Natural killer cell (primary cell): ENCODE data around the gene GLIS1. TPM values are rescaled to one million over a fixed set of nuclear protein-coding genes. Genes with fewer than 3 reads are reported as not detected.

Experiments used
- ATAC-seq, 3 donors: fragments of 150-1000 bp in 2 of 3; fragments of 200-7000 bp in 1 of 3; cut with Tn5 transposase; 1 replicate in 1 of 3; 2 replicates in 2 of 3; pipeline ENCODE4 v1.10.0; 2021; ENCODE audit warnings: mild to moderate bottlenecking in 2 of 3, moderate library complexity in 2 of 3
- DNase-seq, 2 donors: peaks; one replicate each; pipeline versions ENCODE4 v3.0.0 to v3.0.0-alpha.2; 2013 to 2021; ENCODE audit warnings: mixed read lengths in 1 of 2
- H3K27ac ChIP-seq: one replicate; pipeline ENCODE4 v1.5.1; 2013; ENCODE audit warnings: mild to moderate bottlenecking, low read length
- H3K27me3 ChIP-seq: one replicate; pipeline ENCODE4 v1.6.1; 2013; ENCODE audit warnings: low read length; ENCODE audit not compliant: control insufficient read depth, insufficient read depth
- H3K36me3 ChIP-seq: one replicate; pipeline ENCODE4 v1.6.1; 2013; ENCODE audit warnings: low read length; ENCODE audit not compliant: control insufficient read depth, insufficient read depth
- H3K4me1 ChIP-seq: one replicate; pipeline ENCODE4 v1.6.1; 2013; ENCODE audit warnings: low read length; ENCODE audit not compliant: control insufficient read depth, insufficient read depth
- H3K4me3 ChIP-seq: one replicate; pipeline ENCODE4 v1.5.1; 2013; ENCODE audit warnings: low read length
- H3K9me3 ChIP-seq: one replicate; pipeline ENCODE4 v1.6.1; 2013; ENCODE audit warnings: low read length; ENCODE audit not compliant: control insufficient read depth, insufficient read depth
- H3K27ac Mint-ChIP-seq, 2 donors: one replicate each; pipeline ENCODE4 v1.8.0; 2022; ENCODE audit warnings: mild to moderate bottlenecking in 2 of 2, mixed read lengths in 2 of 2, moderate library complexity in 1 of 2
- H3K27me3 Mint-ChIP-seq, 2 donors: one replicate each; pipeline ENCODE4 v1.8.0; 2022; ENCODE audit warnings: low read depth in 2 of 2, mixed read lengths in 2 of 2
- H3K36me3 Mint-ChIP-seq: one replicate; pipeline ENCODE4 v1.8.0; 2022; ENCODE audit warnings: mixed read lengths
- H3K4me1 Mint-ChIP-seq, 2 donors: one replicate each; pipeline ENCODE4 v1.8.0; 2022; ENCODE audit warnings: mixed read lengths in 2 of 2
- H3K4me3 Mint-ChIP-seq: one replicate; pipeline ENCODE4 v1.8.0; 2022; ENCODE audit warnings: mild to moderate bottlenecking, moderate library complexity, mixed read lengths
- H3K9me3 Mint-ChIP-seq, 2 donors: one replicate each; pipeline ENCODE4 v1.8.0; 2022; ENCODE audit warnings: mixed read lengths in 2 of 2
- WGBS: methylation state at CpG from one replicate; pipeline ENCODE4 v1.1.7; 2013; ENCODE audit warnings: missing lambda C conversion rate; ENCODE audit not compliant: insufficient coverage; 5-methylcytosine and 5-hydroxymethylcytosine counted together
- intact Hi-C: fragments of 100-400 bp; cut with micrococcal nuclease; formaldehyde crosslinking; loops from one replicate; pipeline ENCODE4 v1.14.2; 2022
- total RNA-seq, 4 donors: library from RNA; stranded (reverse); fragments of 120-200 nt in 1 of 4; gene quantifications; one replicate each; pipeline versions ENCODE4 v1.2.3 to v1.2.4, GENCODE V29; 2013 to 2022
- TF ChIP-seq, protein P1 (sequence below): fragments of 200-600 bp; IDR thresholded peaks from one replicate; pipeline ENCODE4 v1.8.0; 2022; ENCODE audit warnings: antibody characterized with exemption

GLIS1 gene
- total RNA-seq, 3 donors from 2014 or later (not counting 1 experiment from before 2014, with no cell fraction given), result not detected

DNA sequence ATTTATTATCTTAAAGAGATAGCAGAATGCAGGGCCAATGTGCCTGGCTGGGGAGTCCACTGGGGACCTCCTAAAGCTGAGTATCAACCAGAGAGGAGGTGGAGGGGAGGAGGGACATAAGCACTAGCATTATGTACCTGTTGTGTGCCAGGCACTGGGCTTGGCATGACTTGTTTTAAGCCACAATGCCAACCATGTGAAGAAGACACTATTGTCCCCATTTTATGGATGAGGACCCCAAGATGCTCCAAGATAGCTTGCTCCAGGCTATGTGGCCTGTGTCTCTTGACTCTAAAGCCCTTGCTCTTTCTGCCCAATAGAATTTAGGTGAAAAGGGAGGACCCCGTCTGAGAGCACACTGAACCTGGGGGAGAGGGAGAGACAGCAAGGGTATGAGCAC lies 111.3 kb downstream of the GLIS1 start:
- TF ChIP-seq, protein P1, sequence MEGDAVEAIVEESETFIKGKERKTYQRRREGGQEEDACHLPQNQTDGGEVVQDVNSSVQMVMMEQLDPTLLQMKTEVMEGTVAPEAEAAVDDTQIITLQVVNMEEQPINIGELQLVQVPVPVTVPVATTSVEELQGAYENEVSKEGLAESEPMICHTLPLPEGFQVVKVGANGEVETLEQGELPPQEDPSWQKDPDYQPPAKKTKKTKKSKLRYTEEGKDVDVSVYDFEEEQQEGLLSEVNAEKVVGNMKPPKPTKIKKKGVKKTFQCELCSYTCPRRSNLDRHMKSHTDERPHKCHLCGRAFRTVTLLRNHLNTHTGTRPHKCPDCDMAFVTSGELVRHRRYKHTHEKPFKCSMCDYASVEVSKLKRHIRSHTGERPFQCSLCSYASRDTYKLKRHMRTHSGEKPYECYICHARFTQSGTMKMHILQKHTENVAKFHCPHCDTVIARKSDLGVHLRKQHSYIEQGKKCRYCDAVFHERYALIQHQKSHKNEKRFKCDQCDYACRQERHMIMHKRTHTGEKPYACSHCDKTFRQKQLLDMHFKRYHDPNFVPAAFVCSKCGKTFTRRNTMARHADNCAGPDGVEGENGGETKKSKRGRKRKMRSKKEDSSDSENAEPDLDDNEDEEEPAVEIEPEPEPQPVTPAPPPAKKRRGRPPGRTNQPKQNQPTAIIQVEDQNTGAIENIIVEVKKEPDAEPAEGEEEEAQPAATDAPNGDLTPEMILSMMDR, result no peak
- peaks cover 0 to 4% of the 10 kb centered on the region in 2 donors for H3K27me3 Mint-ChIP-seq
- H3K4me1 Mint-ChIP-seq, result no peaks in the 10 kb centered on the region
- ATAC-seq (no peak), DNase-seq (no peak)
- H3K4me3 Mint-ChIP-seq, result no peak overlapping the region
- intact Hi-C loops, result no loop called here
- H3K36me3 Mint-ChIP-seq, result no peaks in the 10 kb centered on the region
- no peak overlapping the region for H3K27ac Mint-ChIP-seq
- Histone ChIP-seq H3K4me3 (no peak overlapping the region), H3K27ac (no peak overlapping the region), H3K9me3 (no peaks in the 10 kb centered on the region), H3K4me1 (no peaks in the 10 kb centered on the region), H3K27me3 (no peaks in the 10 kb centered on the region), H3K36me3 (no peaks in the 10 kb centered on the region)
- no peaks in the 10 kb centered on the region for H3K9me3 Mint-ChIP-seq
- 100% methylated on average over 1 of the region's 1 CpG for WGBS

- no peak overlapping the region for H3K27ac ChIP-seq
- no peak overlapping the region for H3K4me3 ChIP-seq
- ATAC-seq (no peak), DNase-seq (no peak)
- H3K4me1 Mint-ChIP-seq, result no peaks in the 10 kb centered on the region
- no peaks in the 10 kb centered on the region for H3K4me1 ChIP-seq
- no peak overlapping the region for H3K4me3 Mint-ChIP-seq
- no peaks in the 10 kb centered on the region for H3K9me3 Mint-ChIP-seq
- H3K36me3 Mint-ChIP-seq, result no peaks in the 10 kb centered on the region
- intact Hi-C loops, result no loop called here
- H3K27me3 ChIP-seq, result no peaks in the 10 kb centered on the region
- H3K27ac Mint-ChIP-seq, result no peak overlapping the region
- 96% methylated on average over 12 of the region's 13 CpGs for WGBS
- peaks cover 0 to 9% of the 10 kb centered on the region in 2 donors for H3K27me3 Mint-ChIP-seq
- TF ChIP-seq, protein P1, result no peak
- H3K9me3 ChIP-seq, result no peaks in the 10 kb centered on the region
- H3K36me3 ChIP-seq, result no peaks in the 10 kb centered on the region
Observed at GRCh38 chr1:53627031-53627430, 111.9 kb downstream of the GLIS1 start.

- DNase-seq, result no peak
- Mint-ChIP-seq H3K9me3 (no peaks in the 10 kb centered on the region), H3K27ac (no peak overlapping the region), H3K4me1 (no peaks in the 10 kb centered on the region), H3K4me3 (no peak overlapping the region), H3K36me3 (no peaks in the 10 kb centered on the region), H3K27me3 (peaks cover 0 to 9% of the 10 kb centered on the region in 2 donors)
- WGBS, result 78% methylated on average over 6 of the region's 6 CpGs
- Histone ChIP-seq H3K4me1 (no peaks in the 10 kb centered on the region), H3K27ac (no peak overlapping the region), H3K36me3 (no peaks in the 10 kb centered on the region), H3K4me3 (no peak overlapping the region), H3K9me3 (no peaks in the 10 kb centered on the region), H3K27me3 (no peaks in the 10 kb centered on the region)
- TF ChIP-seq, protein P1, result no peak
- no peak for ATAC-seq
- intact Hi-C loops, result no loop called here
Observed at GRCh38 chr1:53626616-53627015, 112.3 kb downstream of the GLIS1 start.

DNA sequence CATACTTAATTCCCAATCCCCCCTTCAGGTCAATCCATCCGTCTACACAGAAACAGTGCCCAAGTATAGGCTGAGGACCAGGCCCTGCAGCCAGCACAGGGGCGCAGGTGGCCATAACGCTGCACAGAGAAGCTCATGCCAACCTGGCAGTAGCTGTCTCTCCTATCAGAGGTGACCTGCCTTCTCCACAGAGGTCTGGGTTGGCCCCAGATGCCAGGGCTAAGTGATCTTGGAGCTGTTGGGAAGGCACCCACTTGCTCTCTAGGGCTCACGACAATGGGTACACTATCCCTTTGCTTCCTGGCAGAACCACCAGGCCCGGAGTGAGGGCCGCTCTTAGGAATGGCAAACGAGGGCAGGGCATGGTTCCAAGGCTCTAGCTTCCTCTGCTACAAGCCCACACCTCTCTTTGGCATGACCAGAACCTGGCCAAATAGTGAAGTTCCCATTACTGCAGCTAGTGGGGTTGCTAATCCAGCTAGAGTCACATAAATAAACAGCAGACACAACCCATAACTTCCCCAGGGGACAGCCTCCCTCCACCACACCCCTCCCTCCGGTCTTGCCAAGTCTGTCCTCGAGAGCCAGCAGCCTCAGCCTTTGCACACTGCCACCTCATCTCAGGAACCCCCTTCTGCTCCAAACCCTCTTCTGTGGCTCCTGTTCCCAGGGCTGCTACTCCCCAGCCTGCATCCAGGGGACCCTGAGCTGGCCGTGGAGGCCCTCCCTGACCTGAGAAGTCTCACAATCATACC lies 113.0 kb downstream of the GLIS1 start:
- no peak for DNase-seq
- Mint-ChIP-seq H3K27ac (no peak overlapping the region), H3K9me3 (no peaks in the 10 kb centered on the region), H3K27me3 (peaks cover 0 to 9% of the 10 kb centered on the region in 2 donors), H3K36me3 (no peaks in the 10 kb centered on the region), H3K4me1 (no peaks in the 10 kb centered on the region), H3K4me3 (no peak overlapping the region)
- intact Hi-C loops, result no loop called here
- ATAC-seq, result no peak
- TF ChIP-seq, protein P1, result no peak
- Histone ChIP-seq H3K4me3 (no peak overlapping the region), H3K27me3 (no peaks in the 10 kb centered on the region), H3K27ac (no peak overlapping the region), H3K9me3 (no peaks in the 10 kb centered on the region), H3K36me3 (no peaks in the 10 kb centered on the region), H3K4me1 (no peaks in the 10 kb centered on the region)
- WGBS, result 87% methylated on average over 10 of the region's 10 CpGs
